LNCaP clone FGC (cell line): ENCODE data around the gene HK2.
"Not testable (repeated sequence)": the region's sequence is repeated elsewhere in the genome, so short reads cannot be mapped to it uniquely, and the experiment has no call there.

Experiments
- DNase-seq: peaks from one replicate; pipeline ENCODE4 v3.0.0-alpha.2; 2011; ENCODE audit warnings: low read depth
- H3K4me3 ChIP-seq: 2 replicates; pipeline ENCODE4 v1.5.1; 2011; ENCODE audit warnings: mild to moderate bottlenecking, low read depth, low read length, control low read depth
- TF ChIP-seq, protein P1 (sequence below): IDR thresholded peaks from 2 replicates; pipeline ENCODE4 v1.5.1; 2012; ENCODE audit warnings: mild to moderate bottlenecking; ENCODE audit not compliant: control insufficient read depth, insufficient read depth; ENCODE audit errors: extremely low read depth

The HK2 gene

DNA sequence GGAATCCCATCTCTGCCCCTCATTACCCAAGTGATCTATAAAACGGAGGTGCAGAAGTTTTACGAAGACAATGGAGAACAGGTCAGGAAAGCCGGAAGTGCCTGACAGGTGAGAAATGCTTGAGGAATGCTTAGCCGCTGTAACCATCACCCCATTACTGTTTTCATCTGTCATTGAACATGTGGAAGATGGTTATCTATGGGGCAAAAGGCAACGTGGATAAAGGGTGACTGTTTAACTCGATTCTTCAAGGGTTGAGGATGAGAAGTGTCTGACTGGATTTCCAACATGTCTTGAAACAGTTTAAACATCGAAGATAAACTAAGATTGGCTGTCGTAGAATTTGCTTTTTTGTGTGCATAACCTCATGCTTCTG lies 17.3 kb downstream of the HK2 start:
- H3K4me3 ChIP-seq, result no peak overlapping the region
- no peak for DNase-seq
- TF ChIP-seq, protein P1, sequence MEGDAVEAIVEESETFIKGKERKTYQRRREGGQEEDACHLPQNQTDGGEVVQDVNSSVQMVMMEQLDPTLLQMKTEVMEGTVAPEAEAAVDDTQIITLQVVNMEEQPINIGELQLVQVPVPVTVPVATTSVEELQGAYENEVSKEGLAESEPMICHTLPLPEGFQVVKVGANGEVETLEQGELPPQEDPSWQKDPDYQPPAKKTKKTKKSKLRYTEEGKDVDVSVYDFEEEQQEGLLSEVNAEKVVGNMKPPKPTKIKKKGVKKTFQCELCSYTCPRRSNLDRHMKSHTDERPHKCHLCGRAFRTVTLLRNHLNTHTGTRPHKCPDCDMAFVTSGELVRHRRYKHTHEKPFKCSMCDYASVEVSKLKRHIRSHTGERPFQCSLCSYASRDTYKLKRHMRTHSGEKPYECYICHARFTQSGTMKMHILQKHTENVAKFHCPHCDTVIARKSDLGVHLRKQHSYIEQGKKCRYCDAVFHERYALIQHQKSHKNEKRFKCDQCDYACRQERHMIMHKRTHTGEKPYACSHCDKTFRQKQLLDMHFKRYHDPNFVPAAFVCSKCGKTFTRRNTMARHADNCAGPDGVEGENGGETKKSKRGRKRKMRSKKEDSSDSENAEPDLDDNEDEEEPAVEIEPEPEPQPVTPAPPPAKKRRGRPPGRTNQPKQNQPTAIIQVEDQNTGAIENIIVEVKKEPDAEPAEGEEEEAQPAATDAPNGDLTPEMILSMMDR, result no peak

DNA sequence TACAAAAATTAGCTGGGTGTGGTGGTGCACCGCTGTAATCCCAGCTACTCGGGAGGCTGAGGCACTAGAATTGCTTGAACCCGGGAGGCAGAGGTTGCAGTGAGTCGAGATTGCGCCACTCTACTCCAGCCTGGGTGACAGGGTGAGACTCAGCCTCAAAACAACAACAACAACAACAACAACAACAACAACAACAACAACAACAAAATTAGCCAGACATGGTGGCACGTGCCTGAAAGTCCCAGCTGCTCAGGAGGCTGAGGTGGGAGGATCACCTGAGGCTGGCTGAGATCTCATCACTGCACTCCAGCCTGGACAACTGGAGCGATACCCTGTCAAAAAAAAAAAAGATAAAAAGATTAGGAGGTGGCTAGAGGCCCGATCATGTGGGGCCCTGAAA lies 19.4 kb downstream of the HK2 start:
- DNase-seq, result not testable (repeated sequence)

DNA sequence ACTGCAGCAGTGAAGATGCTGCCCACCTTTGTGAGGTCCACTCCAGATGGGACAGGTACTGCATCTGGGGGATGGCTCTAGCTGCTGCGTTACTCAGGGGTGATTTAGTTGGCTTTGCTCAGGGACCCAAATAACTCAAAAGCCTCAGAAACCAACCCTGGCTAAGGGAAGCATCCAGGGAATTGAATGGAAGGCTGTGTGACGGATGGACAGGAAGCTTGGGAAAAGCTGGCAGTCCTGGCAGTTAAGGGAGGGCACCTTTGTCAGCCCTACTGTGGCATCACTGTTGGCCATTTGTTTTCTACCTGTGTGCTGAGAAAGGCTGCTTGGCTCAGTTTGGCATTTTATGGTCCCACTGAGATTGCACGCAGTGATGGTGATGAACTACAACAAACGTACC lies 20.5 kb downstream of the HK2 start:
- DNase-seq, result no peak
- TF ChIP-seq, protein P1, result no peak
- no peak overlapping the region for H3K4me3 ChIP-seq

More for the DNA sequence above, 19.4 kb downstream of the HK2 start:
- not testable (repeated sequence) for H3K4me3 ChIP-seq

DNA sequence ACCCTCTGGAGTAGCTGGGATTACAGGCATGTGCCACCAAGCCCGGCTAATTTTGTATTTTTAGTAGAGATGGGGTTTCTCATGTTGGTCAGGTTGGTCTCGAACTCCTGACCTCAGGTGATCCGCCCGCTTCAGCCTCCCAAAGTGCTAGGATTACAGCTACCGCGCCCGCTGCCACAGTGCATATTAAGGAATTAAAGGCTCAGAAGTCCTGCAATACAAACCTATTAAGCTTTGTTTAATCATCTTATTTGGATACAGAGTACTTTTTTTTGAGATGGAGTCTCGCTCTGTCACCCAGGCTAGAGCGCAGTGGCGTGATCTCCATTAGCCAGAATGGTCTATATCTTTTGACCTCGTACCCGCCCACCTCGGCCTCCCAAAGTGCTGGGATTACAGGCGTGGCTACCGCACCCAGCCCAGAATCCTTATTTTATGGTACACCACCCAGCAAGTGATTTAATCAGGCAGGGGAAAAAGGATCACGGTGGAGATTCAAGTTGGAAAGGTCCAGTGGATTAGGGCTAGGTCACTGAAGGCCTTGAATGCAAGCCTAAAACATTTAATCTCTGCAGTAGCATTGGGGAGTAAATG lies 21.3 kb downstream of the HK2 start:
- H3K4me3 ChIP-seq, DNase-seq: not testable (repeated sequence)

DNA sequence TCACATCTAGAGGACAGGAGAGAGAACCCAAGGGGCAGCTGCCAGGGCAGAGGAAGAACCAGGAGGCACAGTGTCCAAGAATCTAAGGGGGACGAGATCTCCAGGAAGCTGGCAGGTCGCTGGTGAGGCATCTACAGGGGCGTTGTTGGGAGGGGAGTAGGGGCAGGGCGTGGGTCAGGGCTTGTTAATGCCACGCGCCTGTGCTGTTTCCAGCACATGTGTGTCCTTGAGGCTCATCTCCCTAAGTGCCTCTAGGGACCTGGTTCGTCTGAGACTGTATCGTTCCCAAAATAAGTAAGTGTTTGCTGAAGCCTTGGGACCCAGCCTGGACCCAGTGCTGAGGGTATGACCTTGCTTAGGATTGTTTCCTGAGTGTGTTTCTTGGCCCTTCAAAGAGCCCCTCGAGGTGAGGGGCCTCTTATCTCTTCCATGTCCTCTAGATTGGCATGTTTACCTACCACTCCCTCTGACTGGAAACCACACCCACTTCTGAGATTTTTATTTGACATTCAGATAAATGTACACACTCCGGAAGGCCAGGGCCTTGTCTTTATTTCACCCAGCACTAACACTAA lies 22.2 kb downstream of the HK2 start:
- TF ChIP-seq, protein P1, result no peak

DNA sequence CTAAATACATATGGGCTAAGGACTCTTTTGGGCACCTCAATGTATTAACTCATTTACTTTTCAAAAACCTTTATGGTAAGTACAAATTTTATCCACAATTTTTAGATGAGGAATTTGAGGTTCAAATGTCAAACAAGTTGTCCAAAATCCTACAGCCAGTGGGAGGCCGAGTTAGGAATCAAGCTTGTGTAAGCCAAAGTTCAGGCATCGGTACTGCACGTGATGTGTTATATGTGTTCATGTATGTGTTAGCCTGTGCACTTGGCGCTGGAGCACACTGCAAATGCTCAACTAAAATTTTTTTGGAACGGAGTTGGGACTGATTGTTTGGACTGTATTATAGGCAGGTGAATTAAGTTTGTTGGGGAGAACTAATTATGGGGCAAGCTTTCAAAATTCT lies 22.7 kb downstream of the HK2 start:
- no peak for DNase-seq
- TF ChIP-seq, protein P1, result no peak
- no peak overlapping the region for H3K4me3 ChIP-seq

More for the DNA sequence above, 22.2 kb downstream of the HK2 start:
- no peak overlapping the region for H3K4me3 ChIP-seq
- DNase-seq, result no peak

DNA sequence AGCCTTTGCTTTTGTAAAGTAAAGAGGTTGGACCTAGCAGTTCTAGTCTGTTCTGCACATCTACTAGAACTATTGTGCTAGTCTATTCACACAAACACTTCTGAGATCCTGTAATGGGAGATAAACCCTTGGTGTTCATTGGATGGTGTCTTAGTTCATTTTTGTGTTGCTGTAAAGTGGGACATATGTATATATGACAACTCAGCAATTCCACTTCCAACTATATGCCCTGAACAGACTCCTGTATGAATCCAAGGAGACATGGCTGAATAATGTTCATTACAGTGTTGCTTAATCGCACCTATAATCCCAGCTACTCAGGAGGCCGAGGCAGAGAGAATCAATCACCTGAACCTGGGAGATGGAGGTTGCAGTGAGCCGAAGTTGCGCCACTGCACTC lies 23.3 kb downstream of the HK2 start:
- TF ChIP-seq, protein P1, result no peak
- no peak for DNase-seq

DNA sequence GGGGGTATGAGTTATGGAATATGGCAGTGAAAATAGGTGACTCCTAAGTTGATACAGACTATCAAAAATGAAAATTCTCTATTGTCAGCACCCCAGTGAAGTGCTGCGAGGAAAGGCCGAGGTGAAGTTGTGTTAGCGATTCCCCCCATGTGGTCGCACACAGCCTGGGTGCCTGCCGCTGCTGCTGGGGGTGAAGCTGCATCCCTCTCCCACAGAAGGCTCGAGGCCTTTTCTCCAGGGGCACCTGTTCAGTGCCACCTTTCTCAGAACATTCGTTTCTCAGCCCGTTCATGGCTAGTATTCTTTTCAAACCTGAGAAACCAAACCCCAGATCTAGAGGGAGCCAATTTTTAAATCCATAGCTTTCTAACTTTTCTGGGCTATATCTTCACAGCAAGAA lies 23.8 kb downstream of the HK2 start:
- no peak for DNase-seq
- TF ChIP-seq, protein P1, result no peak
- no peak overlapping the region for H3K4me3 ChIP-seq

More for the DNA sequence above, 23.3 kb downstream of the HK2 start:
- H3K4me3 ChIP-seq, result no peak overlapping the region
